K562 (cell line): Measurements from ENCODE around the gene POLR2L. TPM values are rescaled to one million over a fixed set of nuclear protein-coding genes. Genes with fewer than 3 reads are reported as not detected.

Experiments
- ATAC-seq: fragments of 200-7000 bp; cut with Tn5 transposase; 3 replicates; pipeline ENCODE4 v1.9.1; 2020; ENCODE audit warnings: moderate library complexity
- BruUV-seq: library from RNA; stranded (reverse); fragments of 400-500 nt; replicated peaks from 2 replicates; lab custom pipeline; 2021; lab: Mats Ljungman, UMichigan
- CTCF ChIA-PET: fragments of 300-600 bp; formaldehyde crosslinking; extraction: SDS; loops from one replicate; lab custom pipeline; 2021; ENCODE audit warnings: low intra/inter-chr PET ratio; lab: Yijun Ruan, JAX
- POLR2A ChIA-PET: fragments of 300-600, 350-650 bp; sonication (Branson Sonifier 250); formaldehyde crosslinking; extraction: SDS; loops from one replicate; lab custom pipeline; 2021; ENCODE audit warnings: antibody characterized with exemption, inconsistent platforms; lab: Yijun Ruan, JAX
- DNase-seq, 4 experiments: peaks; one replicate each; pipeline versions ENCODE4 v3.0.0 to v3.0.0-alpha.2; 2011 to 2018; ENCODE audit warnings: low spot score in 3 of 4, mixed read lengths in 3 of 4; ENCODE audit errors: extremely low read depth in 1 of 4
- FAIRE-seq: peaks from 2 replicates; lab custom pipeline; 2011; peaks lifted over from hg19 to GRCh38; lab: Jason Lieb, UNC
- H2AFZ ChIP-seq: 2 replicates; pipeline ENCODE4 v1.6.0; 2011; ENCODE audit warnings: low read depth, low read length, control low read depth, inconsistent platforms
- H3K27ac ChIP-seq: fragments of 200-600 bp; 3 replicates; pipeline ENCODE4 v1.8.0; 2011; ENCODE audit warnings: low read depth, mild to moderate bottlenecking, control low read depth, inconsistent platforms, low read length, moderate library complexity, mixed read lengths; ENCODE audit errors: extremely low read depth
- H3K27me3 ChIP-seq, 2 experiments: fragments of 300-600 bp in 1 of 2; 2 replicates in 1 of 2; 3 replicates in 1 of 2; pipeline versions ENCODE4 v1.6.0 to v1.8.0; 2011; ENCODE audit warnings: inconsistent platforms in 2 of 2, low read length in 2 of 2, mild to moderate bottlenecking in 1 of 2, mixed read lengths in 1 of 2, moderate library complexity in 1 of 2; ENCODE audit not compliant: control insufficient read depth in 2 of 2, insufficient read depth in 2 of 2
- H3K36me3 ChIP-seq: fragments of 300-600 bp; 3 replicates; pipeline ENCODE4 v1.8.0; 2011; ENCODE audit warnings: mild to moderate bottlenecking, low read length, inconsistent platforms; ENCODE audit not compliant: control insufficient read depth, insufficient read depth
- H3K4me1 ChIP-seq, 2 experiments: fragments of 200-600 bp in 1 of 2; replicated peaks in 1 of 2; 2 replicates in 1 of 2; 3 replicates in 1 of 2; pipeline versions ENCODE4 v1.5.1 to v1.8.0; 2011; ENCODE audit warnings: inconsistent platforms in 2 of 2, low read length in 2 of 2, mild to moderate bottlenecking in 1 of 2, mixed read lengths in 1 of 2, moderate library complexity in 1 of 2; ENCODE audit not compliant: control insufficient read depth in 2 of 2, insufficient read depth in 2 of 2
- H3K4me2 ChIP-seq: 2 replicates; pipeline ENCODE4 v1.6.1; 2011; ENCODE audit warnings: low read length, control low read depth, inconsistent platforms, mixed read lengths; ENCODE audit not compliant: insufficient read depth
- H3K4me3 ChIP-seq: fragments of 200-600 bp; sonication (generic), shearing (Covaris generic); 2 replicates; pipeline ENCODE4 v1.5.1; 2016; ENCODE audit warnings: control low read depth, inconsistent platforms
- H3K79me2 ChIP-seq: fragments of 200-600 bp; 3 replicates; pipeline ENCODE4 v1.8.0; 2011; ENCODE audit warnings: low read length, inconsistent platforms; ENCODE audit not compliant: control insufficient read depth, insufficient read depth
- H3K9ac ChIP-seq, 2 experiments: 2 replicates each; pipeline versions ENCODE4 v1.6.0 to v1.6.1; 2011; ENCODE audit warnings: low read depth in 2 of 2, low read length in 2 of 2, control low read depth in 1 of 2, inconsistent platforms in 1 of 2, mild to moderate bottlenecking in 1 of 2, mixed read lengths in 1 of 2; ENCODE audit not compliant: insufficient read depth in 1 of 2
- H3K9me1 ChIP-seq: one replicate; pipeline ENCODE4 v1.6.0; 2011; ENCODE audit warnings: inconsistent platforms, mild to moderate bottlenecking, low read length, moderate library complexity; ENCODE audit not compliant: control insufficient read depth, insufficient read depth
- H3K9me3 ChIP-seq: replicated peaks from 2 replicates; pipeline ENCODE4 v1.5.1; 2011; ENCODE audit warnings: low read depth, low read length, inconsistent platforms; ENCODE audit not compliant: control insufficient read depth, insufficient read depth
- H4K20me1 ChIP-seq: replicated peaks from 2 replicates; pipeline ENCODE4 v1.6.1; 2011; ENCODE audit warnings: low read length, inconsistent platforms, mixed read lengths; ENCODE audit not compliant: control insufficient read depth, insufficient read depth
- GTF3C2 ChIP-seq: IDR thresholded peaks from 3 replicates; pipeline ENCODE4 v1.6.1; 2011; ENCODE audit warnings: borderline replicate concordance, mild to moderate bottlenecking, moderate library complexity; ENCODE audit not compliant: insufficient read length; ENCODE audit errors: extremely low read depth
- HDAC1 ChIP-seq, 2 experiments: fragments of 450-650 bp; IDR thresholded peaks; 2 replicates each; pipeline ENCODE4 v1.6.1; 2016 to 2017; ENCODE audit warnings: inconsistent platforms in 1 of 2, mild to moderate bottlenecking in 1 of 2, moderate library complexity in 1 of 2
- POLR2G ChIP-seq: fragments of 200-400 bp; formaldehyde crosslinking; IDR thresholded peaks from 2 replicates; pipeline ENCODE4 v1.6.1; 2017; ENCODE audit warnings: low read depth, mild to moderate bottlenecking, antibody characterized with exemption, low read length, moderate library complexity
- RBFOX2 ChIP-seq: fragments of 200-400 bp; formaldehyde crosslinking; IDR thresholded peaks from 2 replicates; pipeline ENCODE4 v1.6.1; 2017; ENCODE audit warnings: low read depth, mild to moderate bottlenecking, low read length, moderate library complexity
- RBM14 ChIP-seq: fragments of 200-400 bp; formaldehyde crosslinking; IDR thresholded peaks from 2 replicates; pipeline ENCODE4 v1.6.1; 2018; ENCODE audit warnings: low read depth, mild to moderate bottlenecking, low read length, moderate library complexity, borderline replicate concordance; ENCODE audit not compliant: insufficient read depth
- ZNF75A ChIP-seq: fragments of 450-650 bp; formaldehyde crosslinking; IDR thresholded peaks from 2 replicates; pipeline ENCODE4 v1.4.0; 2020; ENCODE audit warnings: mild to moderate bottlenecking
- WGBS: fragments of 100-300 bp; shearing (Covaris generic); methylation state at CpG from one replicate; pipeline ENCODE4 v1.1.6; 2016; ENCODE audit warnings: low coverage, mixed read lengths; ENCODE audit not compliant: insufficient coverage; ENCODE audit errors: missing lambda C conversion rate; 5-methylcytosine and 5-hydroxymethylcytosine counted together
- in situ Hi-C: fragments of 300-500 bp; cut with MboI; formaldehyde crosslinking; loops from 4 replicates; pipeline ENCODE4 v1.15.0; 2018; ENCODE audit warnings: inconsistent platforms, mixed read lengths
- intact Hi-C: fragments of 100-400 bp; cut with micrococcal nuclease; formaldehyde crosslinking; loops from 2 replicates; pipeline ENCODE4 v1.14.2; 2022
- polyA plus RNA-seq, 8 experiments: library from polyadenylated mRNA; depleted of rRNA in 4 of 8; stranded (reverse) in 5 of 8; unstranded in 3 of 8; fragments of >200 nt; fragmentation: Nextera tagmentation in 2 of 8; fragmentation: Illumina TruSeq in 1 of 8; extraction: Ambion mirVana in 2 of 8; extraction: Trizol in 1 of 8; gene quantifications; 2 replicates each; pipeline versions ENCODE4 v1.2.1 to v1.2.3, GENCODE V29; 2011 to 2014; ENCODE audit warnings: inconsistent platforms in 1 of 8, missing spikeins in 1 of 8
- total RNA-seq, 7 experiments: library from RNA; depleted of rRNA in 6 of 7; stranded (reverse); fragments of >200 nt in 6 of 7; fragmentation: Illumina TruSeq in 2 of 7; extraction: Trizol in 2 of 7; gene quantifications; 2 replicates each; pipeline versions ENCODE4 v1.2.1 to v1.2.3, GENCODE V29; 2011 to 2021; ENCODE audit warnings: low replicate concordance in 1 of 7

The POLR2L gene
- total and polyA plus RNA-seq, 9 of the 15 experiments (the other 6 are each of a cell fraction or from before 2014, with no cell fraction given), result 38.3 to 688 (median 108) TPM

DNA sequence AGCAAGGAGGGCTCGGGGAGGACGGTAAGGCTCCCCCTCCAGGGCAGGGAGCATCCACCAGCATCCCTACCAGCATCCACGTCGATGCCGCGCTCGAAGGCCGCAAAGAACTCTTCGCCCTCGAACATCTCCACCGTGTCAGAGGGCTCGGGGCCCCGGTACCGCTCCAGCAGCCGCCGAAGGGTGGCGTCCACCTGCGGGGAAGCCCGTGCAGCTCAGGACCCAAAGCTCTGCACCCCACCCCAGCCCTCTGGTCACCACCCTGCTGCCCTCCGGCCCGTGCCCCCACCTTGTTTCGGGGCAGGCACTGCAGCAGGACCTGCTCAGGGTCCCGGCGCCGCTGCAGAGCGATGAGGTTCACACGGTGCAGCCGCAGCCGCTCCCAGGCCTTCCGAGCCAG, 41.9 kb downstream of the POLR2L start (continued):
- TF ChIP-seq HDAC1 (IDR thresholded peaks at IDR 0.05) (no peak), GTF3C2 (no peak)
- TF ChIP-seq, all 486 proteins: peak for 0

DNA sequence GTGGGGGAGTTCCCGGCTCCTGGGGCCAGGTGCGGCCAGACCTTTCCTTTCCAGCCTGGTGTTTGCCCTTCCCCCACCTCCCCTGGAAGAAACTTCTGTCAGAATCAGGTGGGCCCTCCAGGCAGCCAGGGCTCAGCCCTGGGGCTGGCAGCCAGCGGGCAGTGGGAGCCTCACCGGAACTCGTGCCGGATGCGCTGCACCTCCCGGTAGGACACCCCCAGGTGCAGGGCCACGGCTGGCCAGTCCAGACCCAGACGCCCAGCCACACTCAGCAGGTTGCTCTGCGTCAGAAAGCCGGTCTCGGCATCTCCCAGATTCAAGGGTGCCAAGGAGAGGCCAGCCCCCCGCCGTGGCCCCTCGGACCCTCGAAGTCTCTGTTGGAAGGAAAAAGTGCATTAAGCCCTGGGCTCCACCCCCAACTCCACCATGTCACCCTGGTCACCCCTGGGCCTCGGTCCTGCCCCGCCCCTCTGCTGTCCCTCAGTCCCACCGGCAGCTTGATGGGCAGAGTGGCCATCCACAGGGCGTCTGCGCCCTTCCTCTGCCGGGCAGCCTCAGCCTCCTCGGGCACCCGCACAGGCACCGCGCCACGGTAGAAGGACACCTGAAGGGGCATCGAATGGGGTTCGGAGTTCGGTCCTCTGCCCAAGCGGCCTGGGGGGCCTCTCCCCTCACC, 42.5 kb downstream of the POLR2L start:
- TF ChIP-seq ZNF75A (CRISPR knock-in tag), result no peak
- TF ChIP-seq RBFOX2, result peak; percentile 37; the same call in 1 of the 2 replicates
- peak; percentile 21; the same call in 1 of the 2 replicates for TF ChIP-seq POLR2G
- 0 out of 2 replicates have a peak, but pooled peaks have one; percentile 37 for TF ChIP-seq RBM14
- TF ChIP-seq, all 486 proteins: peak for 3
- Histone ChIP-seq H3K4me2 (no peak overlapping the region), H3K4me1 (peaks cover 11 to 97% of the 10 kb centered on the region in 2 experiments), H2AFZ (no peak overlapping the region), H3K79me2 (peaks cover 34% of the 10 kb centered on the region), H3K36me3 (peaks cover 39% of the 10 kb centered on the region; the same call in 1 of the 3 replicates), H4K20me1 (no peaks in the 10 kb centered on the region), H3K9me3 (no peaks in the 10 kb centered on the region), H3K27ac (no peak overlapping the region), H3K9ac (no peak overlapping the region; a peak in 1 of 4 replicates), H3K27me3 (no peaks in the 10 kb centered on the region), H3K9me1 (no peaks in the 10 kb centered on the region), H3K4me3 (no peak overlapping the region)
- ChIA-PET CTCF (no interaction called here), POLR2A (interaction anchor here (1.1 to 1.9 kb wide), 2 partner anchors 10 to 32 kb away, joined by 4 to 6 read pairs; partner anchors contain the start of gene RPLP2)
- FAIRE-seq, result no peak
- DNase-seq, result no peak
- ATAC-seq, result no peak
- in situ Hi-C loops, result no loop called here
- no TSS peak for BruUV-seq
- WGBS, result 94% methylated on average over 21 of the region's 32 CpGs
- intact Hi-C loops, result loop anchor here (5.0 to 10.0 kb wide), 2 partner anchors 72 to 235 kb away; partner anchors contain the start of genes LMNTD2 and RASSF7
